Cardiac ventricle fibroblast (primary cell): Measurements from ENCODE around the gene TTLL3. TPM values are rescaled to one million over a fixed set of nuclear protein-coding genes. Genes with fewer than 3 reads are reported as not detected.

Experiments
- total RNA-seq: library from RNA; depleted of rRNA; stranded (reverse); fragments of >200 nt; gene quantifications from 2 replicates; pipeline ENCODE4 v1.2.3, GENCODE V29; 2015

Gene TTLL3, protein sequence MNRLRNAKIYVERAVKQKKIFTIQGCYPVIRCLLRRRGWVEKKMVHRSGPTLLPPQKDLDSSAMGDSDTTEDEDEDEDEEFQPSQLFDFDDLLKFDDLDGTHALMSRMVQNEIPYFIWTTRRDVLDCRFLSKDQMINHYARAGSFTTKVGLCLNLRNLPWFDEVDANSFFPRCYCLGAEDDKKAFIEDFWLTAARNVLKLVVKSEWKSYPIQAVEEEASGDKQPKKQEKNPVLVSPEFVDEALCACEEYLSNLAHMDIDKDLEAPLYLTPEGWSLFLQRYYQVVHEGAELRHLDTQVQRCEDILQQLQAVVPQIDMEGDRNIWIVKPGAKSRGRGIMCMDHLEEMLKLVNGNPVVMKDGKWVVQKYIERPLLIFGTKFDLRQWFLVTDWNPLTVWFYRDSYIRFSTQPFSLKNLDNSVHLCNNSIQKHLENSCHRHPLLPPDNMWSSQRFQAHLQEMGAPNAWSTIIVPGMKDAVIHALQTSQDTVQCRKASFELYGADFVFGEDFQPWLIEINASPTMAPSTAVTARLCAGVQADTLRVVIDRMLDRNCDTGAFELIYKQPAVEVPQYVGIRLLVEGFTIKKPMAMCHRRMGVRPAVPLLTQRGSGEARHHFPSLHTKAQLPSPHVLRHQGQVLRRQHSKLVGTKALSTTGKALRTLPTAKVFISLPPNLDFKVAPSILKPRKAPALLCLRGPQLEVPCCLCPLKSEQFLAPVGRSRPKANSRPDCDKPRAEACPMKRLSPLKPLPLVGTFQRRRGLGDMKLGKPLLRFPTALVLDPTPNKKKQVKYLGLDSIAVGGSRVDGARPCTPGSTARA
- total RNA-seq: 10.4 and 13.5 TPM in 2 replicates

DNA sequence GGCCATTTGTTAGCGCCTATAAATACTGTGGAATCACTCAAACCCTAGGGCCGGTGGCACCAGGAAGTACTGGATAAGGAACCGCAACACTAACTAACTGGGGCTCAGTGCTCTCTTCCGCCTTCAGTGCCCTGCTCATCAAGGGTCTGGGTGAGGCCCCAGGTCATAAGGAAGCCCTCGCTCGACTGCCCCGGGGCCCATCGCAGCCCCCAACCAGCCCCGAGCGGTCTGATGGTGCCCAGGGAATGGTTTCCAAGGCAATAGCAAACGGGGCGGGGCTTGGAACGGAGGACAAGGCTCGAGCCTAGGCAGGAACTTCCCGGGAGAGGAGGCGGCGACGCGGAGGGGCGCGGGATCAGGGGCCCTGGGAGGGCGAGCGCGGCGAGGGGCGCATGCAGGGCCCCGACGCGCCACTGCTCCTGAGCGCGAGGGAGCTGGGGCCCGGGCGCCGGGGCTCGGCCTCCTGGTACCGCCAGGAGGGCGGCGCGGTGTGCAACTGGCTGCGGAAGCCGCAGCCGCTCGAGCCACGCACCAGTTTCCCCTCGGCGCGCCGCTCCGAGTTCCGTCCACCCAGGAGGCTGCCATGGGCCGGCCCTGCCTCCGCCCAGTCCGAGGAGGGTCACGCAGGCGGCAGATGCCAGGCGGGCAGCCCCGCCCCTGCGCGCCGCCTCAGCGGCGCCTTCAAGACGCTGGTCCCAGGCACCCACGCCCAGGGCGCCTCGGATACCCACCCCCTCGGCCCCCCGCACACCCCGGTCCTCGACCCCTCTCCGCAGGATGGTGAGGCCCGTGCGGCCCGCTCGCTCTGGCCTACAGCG, at the start of gene TTLL3:
Gene TTLL3 (plus strand): TSS at position 648 of the 818 bp plus-strand sequence. CDS start 400 bp downstream, outside the sequence.

DNA sequence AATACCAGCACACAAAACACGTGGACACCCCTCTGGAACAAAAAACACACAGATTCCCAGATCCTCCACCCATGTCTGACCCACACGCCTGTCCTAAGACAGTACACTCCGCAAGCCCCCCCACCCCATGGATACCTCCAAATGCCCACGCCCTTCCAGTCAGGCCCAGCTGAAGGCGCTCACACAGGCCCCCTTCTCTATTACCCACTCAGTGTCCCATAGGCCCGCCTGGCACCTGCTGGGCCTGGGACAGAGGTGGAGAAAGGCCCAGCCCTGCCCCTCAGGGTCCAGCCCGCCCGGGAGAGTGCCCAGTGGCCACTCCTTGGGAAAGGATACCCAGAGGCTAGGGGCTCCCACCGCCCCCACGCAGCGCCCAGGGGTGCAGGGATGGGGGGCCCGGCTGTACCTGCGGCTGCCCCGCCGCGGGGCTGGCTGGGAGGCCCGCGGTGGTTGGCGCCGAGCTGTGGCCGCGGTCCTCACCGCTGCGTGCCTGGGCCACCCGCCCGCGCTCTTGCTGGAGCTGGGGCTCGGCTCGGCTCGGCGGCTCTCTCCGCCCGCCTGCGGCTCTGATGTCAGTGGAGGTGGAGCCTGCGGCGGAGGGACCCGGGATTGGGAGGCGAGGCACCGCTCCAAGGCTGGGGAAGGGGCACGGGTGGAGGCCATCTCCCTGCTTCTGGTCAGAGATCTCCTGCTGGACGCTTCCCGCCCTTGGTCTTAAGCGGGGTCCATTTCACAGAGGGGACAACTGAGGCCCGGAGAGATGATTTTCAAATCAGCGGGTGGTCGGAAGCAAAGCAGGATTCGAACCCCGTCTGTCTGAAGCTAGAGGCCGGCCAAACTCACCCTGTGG, 40.4 kb upstream of the TTLL3 start, which contains the start of gene CAMK1:
Gene CAMK1 (minus strand): TSS at position 522 of the 850 bp plus-strand sequence. CDS start 2,198 bp downstream, outside the sequence.

DNA sequence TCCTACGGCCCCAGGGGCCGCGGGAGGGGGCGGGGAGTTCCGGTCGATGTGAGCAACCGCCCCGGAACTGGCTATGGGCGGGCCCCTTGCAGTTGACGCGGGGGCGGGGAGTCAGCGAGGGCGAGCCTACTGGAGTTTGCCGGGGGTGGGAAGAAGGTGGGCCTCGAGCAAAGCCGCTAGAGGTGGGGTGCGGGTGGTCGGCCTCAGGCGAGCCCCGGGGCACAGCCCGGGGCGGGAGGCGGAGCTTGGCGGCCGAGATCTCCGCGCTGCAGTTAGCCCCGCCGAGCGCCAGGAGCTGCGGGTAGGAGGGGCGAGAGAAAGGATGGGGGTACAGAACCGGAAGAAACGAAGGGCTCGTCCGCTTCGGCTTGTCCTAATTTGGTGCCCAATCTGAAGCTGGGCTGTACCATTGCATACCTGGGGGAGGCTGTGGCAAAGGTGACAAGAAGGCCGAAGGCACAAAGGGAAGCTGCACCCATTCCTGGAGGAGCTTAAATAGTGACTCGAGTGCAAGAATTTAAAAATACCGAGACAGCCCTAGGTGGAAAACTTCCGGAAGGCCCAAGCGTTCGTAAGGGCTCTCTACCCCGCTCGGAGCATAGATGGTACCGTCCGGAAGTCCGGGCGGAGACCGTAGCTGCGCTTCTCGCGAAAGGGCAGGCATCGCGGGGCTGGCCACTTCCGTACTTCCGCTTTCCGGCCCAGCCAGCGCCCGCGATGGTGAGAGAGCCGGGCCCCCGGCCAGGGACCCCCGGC, 17.5 kb upstream of the TTLL3 start, which contains the start of the genes ARPC4 and TADA3:
Gene ARPC4 (plus strand): TSS at position 678 of the 756 bp plus-strand sequence. CDS start 40 bp downstream, at position 718.
Gene TADA3 (minus strand): TSS at position 69 of the 756 bp plus-strand sequence. CDS start 1,007 bp downstream, outside the sequence.

DNA sequence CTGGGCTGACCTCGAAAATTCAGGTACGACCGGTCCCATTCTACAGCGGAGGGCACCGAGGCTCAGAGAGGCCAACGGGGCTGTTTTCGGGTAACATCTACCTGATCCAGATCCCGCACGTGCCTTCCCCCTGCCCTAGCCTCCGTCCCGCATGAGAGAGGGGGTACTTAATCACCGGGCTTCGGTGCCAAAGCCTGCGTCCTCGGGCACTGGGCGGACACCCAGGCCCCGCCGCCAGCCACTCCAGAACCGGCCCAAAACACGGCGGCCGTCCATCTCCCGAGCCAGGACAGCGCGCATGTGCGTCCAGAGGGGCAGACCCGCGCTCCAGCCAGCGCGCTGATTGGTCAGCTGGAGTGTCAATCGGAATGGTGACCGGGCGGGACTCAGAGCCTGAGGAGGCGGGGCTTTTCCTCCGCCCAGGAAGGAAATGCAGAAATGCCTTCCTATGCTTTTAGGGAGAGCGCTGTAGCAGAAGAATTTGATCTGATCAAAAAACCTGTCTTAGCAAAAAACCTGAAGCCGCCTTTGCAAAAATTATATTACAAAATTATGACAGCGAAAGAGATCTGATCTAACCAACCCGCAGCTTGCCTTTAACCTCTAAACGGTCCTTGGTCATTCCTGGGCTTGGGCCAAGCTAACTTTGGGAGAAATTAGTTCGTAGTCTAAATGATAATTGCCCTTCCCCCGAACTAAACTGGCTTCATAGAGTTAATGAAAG, 33.8 kb downstream of the TTLL3 start, which contains the start of gene RPUSD3:
Gene RPUSD3 (minus strand): TSS at position 294 of the 724 bp plus-strand sequence. CDS start 18 bp downstream, at position 276.

DNA sequence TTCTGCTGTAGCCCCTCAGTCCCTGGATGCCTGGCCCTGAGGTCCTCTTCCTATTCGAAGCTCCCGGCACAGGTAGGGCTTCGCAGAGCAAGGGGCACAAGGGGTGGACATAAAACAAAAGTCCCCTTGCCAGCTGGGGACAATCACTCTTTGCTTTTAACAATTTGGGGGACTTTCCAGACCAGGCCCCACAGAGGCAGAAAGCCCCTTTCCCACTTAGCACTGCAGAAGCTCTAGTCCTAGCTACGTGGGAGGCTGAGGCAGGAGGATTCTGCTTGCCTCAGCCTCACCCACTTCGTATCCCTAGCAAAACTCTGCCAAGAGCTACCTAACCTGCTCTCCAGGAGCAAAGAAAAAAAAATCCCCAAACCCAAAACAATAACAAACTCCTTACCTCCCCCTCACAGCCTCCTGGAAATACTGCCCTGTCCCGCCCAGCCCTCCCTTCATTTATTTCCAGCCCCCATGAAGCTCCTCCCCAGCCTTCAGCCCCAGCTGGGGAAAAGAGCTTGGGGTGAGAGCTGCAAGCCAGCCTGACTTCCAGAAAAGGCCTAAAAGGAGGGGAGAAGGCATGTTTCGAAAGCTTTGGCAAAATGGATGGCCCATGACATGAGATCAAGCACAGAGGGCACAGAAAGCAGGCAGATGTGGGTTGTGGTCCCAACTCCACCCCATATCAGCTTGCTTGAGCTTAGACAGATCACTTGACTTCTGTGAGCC, 69.9 kb downstream of the TTLL3 start, which contains the start of gene CIDEC:
Gene CIDEC (minus strand): TSS at position 424 of the 720 bp plus-strand sequence. CDS start 1,767 bp downstream, outside the sequence.

Other genes with a start within 250 kb of the TTLL3 start
- 16.7 and 20.6 TPM in 2 replicates for gene MTMR14, start 160.8 kb upstream of the TTLL3 start, total RNA-seq
- gene CPNE9, start 106.4 kb upstream of the TTLL3 start, total RNA-seq: not detected in 2 replicates
- 8.2 and 10.7 TPM in 2 replicates for gene BRPF1, start 78.5 kb upstream of the TTLL3 start, total RNA-seq
- gene OGG1, start 60.3 kb upstream of the TTLL3 start, total RNA-seq: 10.4 and 11.6 TPM in 2 replicates
- gene CAMK1, start 40.3 kb upstream of the TTLL3 start, total RNA-seq: 34.1 and 34.8 TPM in 2 replicates
- gene TADA3, start 17.8 kb upstream of the TTLL3 start, total RNA-seq: 58.7 and 72.3 TPM in 2 replicates
- gene ARPC4, start 17.2 kb upstream of the TTLL3 start, total RNA-seq: 133 and 153 TPM in 2 replicates
- 28.8 and 46.5 TPM in 2 replicates for gene RPUSD3, start 33.7 kb downstream of the TTLL3 start, total RNA-seq
- gene CIDEC, start 70.0 kb downstream of the TTLL3 start, total RNA-seq: 32.9 and 37.6 TPM in 2 replicates
- gene JAGN1, start 80.3 kb downstream of the TTLL3 start, total RNA-seq: 34.1 and 40.8 TPM in 2 replicates
- 1.6 and 1.9 TPM in 2 replicates for gene IL17RE, start 92.6 kb downstream of the TTLL3 start, total RNA-seq
- 64.5 and 67.8 TPM in 2 replicates for gene IL17RC, start 106.8 kb downstream of the TTLL3 start, total RNA-seq
- gene CRELD1, start 123.6 kb downstream of the TTLL3 start, total RNA-seq: 5.1 and 6.4 TPM in 2 replicates
- 8.4 and 9.7 TPM in 2 replicates for gene PRRT3, start 142.1 kb downstream of the TTLL3 start, total RNA-seq
- 101 and 123 TPM in 2 replicates for gene EMC3, start 176.6 kb downstream of the TTLL3 start, total RNA-seq
- gene FANCD2, start 216.2 kb downstream of the TTLL3 start, total RNA-seq: 1.4 and 1.8 TPM in 2 replicates